ENCODE data around the gene NAPA. TPM values are rescaled to one million over a fixed set of nuclear protein-coding genes. Genes with fewer than 3 reads are reported as not detected.

The NAPA gene
- total and polyA plus RNA-seq, 7 donors = 84.9 to 167 (median 97.4) TPM

GRCh38 chr19:47461876-47462275, 53.0 kb downstream of the NAPA start:
- no peak for TF ChIP-seq EP300 (IDR thresholded peaks at IDR 0.05)
- no peak for TF ChIP-seq CTCF (IDR thresholded peaks at IDR 0.05)
- TF ChIP-seq POLR2A (IDR thresholded peaks at IDR 0.05) = no peak
- no peak for TF ChIP-seq POLR2AphosphoS5 (IDR thresholded peaks at IDR 0.05)
- Histone ChIP-seq H3K27me3 (peaks cover 0 to 5% (median 0%) of the 10 kb centered on the region in 3 donors), H3K9me3 (no peaks in the 10 kb centered on the region), H3K4me3 (no peak overlapping the region), H3K4me1 (peaks cover 0 to 10% (median 0%) of the 10 kb centered on the region in 4 donors), H3K36me3 (peaks cover 0 to 22% (median 0%) of the 10 kb centered on the region in 4 donors), H3K27ac (no peak overlapping the region)
- intact Hi-C loops (cut with DNase I) = no loop called here
- DNase-seq = no peak
- WGBS, 2 donors = 80 to 86% methylated on average over 5 of the region's 5 CpGs

DNA sequence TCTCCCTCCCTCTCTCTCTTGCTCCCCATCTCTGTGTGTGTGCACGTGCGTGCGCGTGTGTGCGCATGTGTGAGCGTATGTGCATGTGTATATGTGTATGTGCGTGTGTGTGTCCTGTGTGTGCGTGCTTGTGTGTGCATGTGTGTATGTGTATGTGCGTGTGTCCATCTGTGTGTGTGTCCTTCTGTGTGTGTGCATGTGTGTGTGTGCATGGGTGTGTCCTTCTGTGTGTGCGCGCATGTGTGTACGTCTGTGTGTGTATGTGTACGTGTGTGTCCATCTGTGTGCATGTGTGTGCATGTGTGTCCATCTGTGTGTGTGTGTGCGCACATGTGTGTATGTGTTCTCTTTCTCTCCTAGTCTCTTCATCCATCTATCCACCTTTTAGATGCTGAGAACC, 55.4 kb downstream of the NAPA start:
- TF ChIP-seq POLR2AphosphoS5 (IDR thresholded peaks at IDR 0.05) = no peak
- TF ChIP-seq POLR2A (IDR thresholded peaks at IDR 0.05) = no peak
- no peak for TF ChIP-seq CTCF (IDR thresholded peaks at IDR 0.05)
- no peak for TF ChIP-seq EP300 (IDR thresholded peaks at IDR 0.05)
- peaks cover 0 to 7% (median 1%) of the 10 kb centered on the region in 4 donors for H3K9me3 ChIP-seq
- H3K4me1 ChIP-seq = no peaks in the 10 kb centered on the region
- no peak overlapping the region for H3K4me3 ChIP-seq
- 89 to 90% methylated on average over 14 of the region's 14 CpGs for WGBS, 2 donors
- no peak for DNase-seq
- H3K36me3 ChIP-seq = peaks cover 0 to 27% (median 0%) of the 10 kb centered on the region in 4 donors
- intact Hi-C loops (cut with DNase I) = no loop called here
- no peak overlapping the region for H3K27ac ChIP-seq
- H3K27me3 ChIP-seq = peaks cover 0 to 13% (median 0%) of the 10 kb centered on the region in 3 donors

- intact Hi-C loops (cut with DNase I) = no loop called here
- peaks cover 0 to 34% (median 0%) of the 10 kb centered on the region in 4 donors for H3K36me3 ChIP-seq
- H3K27me3 ChIP-seq = peaks cover 0 to 13% (median 0%) of the 10 kb centered on the region in 3 donors
- WGBS, 2 donors = 22 to 36% methylated on average over 5 of the region's 5 CpGs
- no peak overlapping the region for H3K27ac ChIP-seq
- H3K9me3 ChIP-seq = peaks cover 0 to 7% (median 1%) of the 10 kb centered on the region in 4 donors
- no peak overlapping the region for H3K4me3 ChIP-seq
- TF ChIP-seq POLR2AphosphoS5 (IDR thresholded peaks at IDR 0.05) = no peak
- no peak for TF ChIP-seq POLR2A (IDR thresholded peaks at IDR 0.05)
- no peak for TF ChIP-seq CTCF (IDR thresholded peaks at IDR 0.05)
- no peak for TF ChIP-seq EP300 (IDR thresholded peaks at IDR 0.05)
- no peak for DNase-seq
- no peaks in the 10 kb centered on the region for H3K4me1 ChIP-seq
Observed at GRCh38 chr19:47458672-47459071, 56.2 kb downstream of the NAPA start.

- 28 to 32% methylated on average over 77 of the region's 77 CpGs for WGBS, 2 donors
- Histone ChIP-seq H3K4me1 (no peaks in the 10 kb centered on the region), H3K4me3 (no peak overlapping the region), H3K9me3 (peaks cover 0 to 7% (median 1%) of the 10 kb centered on the region in 4 donors), H3K27ac (no peak overlapping the region), H3K27me3 (peaks cover 0 to 13% (median 0%) of the 10 kb centered on the region in 3 donors), H3K36me3 (peaks cover 0 to 46% (median 0%) of the 10 kb centered on the region in 4 donors)
- TF ChIP-seq CTCF (IDR thresholded peaks at IDR 0.05) (no peak), EP300 (IDR thresholded peaks at IDR 0.05) (no peak), POLR2AphosphoS5 (IDR thresholded peaks at IDR 0.05) (no peak), POLR2A (IDR thresholded peaks at IDR 0.05) (no peak)
- intact Hi-C loops (cut with DNase I) = no loop called here
- DNase-seq = no peak
Observed at GRCh38 chr19:47456721-47457474, 58.0 kb downstream of the NAPA start.

All from sigmoid colon (tissue), 7 donors.